DMS79 (cell line): Measurements from ENCODE around the gene MRGPRX4.

Experiments
- DNase-seq: peaks from one replicate; lab custom pipeline; 2025; lab: John Stamatoyannopoulos, UW

The MRGPRX4 gene

GRCh38 chr11:18209058-18209457 lies 36.4 kb downstream of the MRGPRX4 start:
- no peak for DNase-seq

- no peak for DNase-seq
These were observed 48.7 kb downstream of the MRGPRX4 start for GRCh38 chr11:18221274-18221876.

- no peak for DNase-seq
These were observed 50.3 kb downstream of the MRGPRX4 start for GRCh38 chr11:18222814-18223421.
